IPS-15b (cell line): ENCODE results near the gene MED15.

Experiments
- H3K27me3 ChIP-seq: one replicate; pipeline ENCODE4 v1.6.1; 2013; ENCODE audit warnings: low read length; ENCODE audit not compliant: control insufficient read depth, insufficient read depth
- H3K36me3 ChIP-seq: one replicate; pipeline ENCODE4 v1.6.1; 2013; ENCODE audit warnings: low read length; ENCODE audit not compliant: control insufficient read depth, insufficient read depth
- H3K4me1 ChIP-seq: one replicate; pipeline ENCODE4 v1.6.1; 2013; ENCODE audit warnings: mild to moderate bottlenecking, low read length; ENCODE audit not compliant: control insufficient read depth, insufficient read depth
- H3K4me3 ChIP-seq: one replicate; pipeline ENCODE4 v1.5.1; 2013; ENCODE audit warnings: low read depth, low read length
- H3K9ac ChIP-seq: one replicate; pipeline ENCODE4 v1.6.1; 2013; ENCODE audit warnings: low read depth, mild to moderate bottlenecking, low read length
- H3K9me3 ChIP-seq: one replicate; pipeline ENCODE4 v1.6.1; 2013; ENCODE audit warnings: mild to moderate bottlenecking, low read length; ENCODE audit not compliant: control insufficient read depth, insufficient read depth

MED15 gene

GRCh38 chr22:20552443-20553401 is 45.3 kb downstream of the MED15 start:
- Histone ChIP-seq H3K27me3 (no peaks in the 10 kb centered on the region), H3K9ac (no peak overlapping the region), H3K9me3 (no peaks in the 10 kb centered on the region), H3K4me1 (peaks cover 14% of the 10 kb centered on the region), H3K4me3 (no peak overlapping the region), H3K36me3 (peaks cover 40% of the 10 kb centered on the region)

GRCh38 chr22:20553947-20554741 is 46.7 kb downstream of the MED15 start:
- peaks cover 47% of the 10 kb centered on the region for H3K36me3 ChIP-seq
- no peak overlapping the region for H3K4me3 ChIP-seq
- no peak overlapping the region for H3K9ac ChIP-seq
- peaks cover 14% of the 10 kb centered on the region for H3K4me1 ChIP-seq
- no peaks in the 10 kb centered on the region for H3K27me3 ChIP-seq
- H3K9me3 ChIP-seq = no peaks in the 10 kb centered on the region

- H3K4me1 ChIP-seq = peaks cover 12% of the 10 kb centered on the region
- H3K9me3 ChIP-seq = no peaks in the 10 kb centered on the region
- H3K36me3 ChIP-seq = peaks cover 47% of the 10 kb centered on the region
- H3K9ac ChIP-seq = no peak overlapping the region
- no peaks in the 10 kb centered on the region for H3K27me3 ChIP-seq
- H3K4me3 ChIP-seq = no peak overlapping the region
Measured at GRCh38 chr22:20554824-20555223, 47.4 kb downstream of the MED15 start.

GRCh38 chr22:20558534-20558933 is 51.1 kb downstream of the MED15 start:
- no peaks in the 10 kb centered on the region for H3K9me3 ChIP-seq
- H3K36me3 ChIP-seq = peaks cover 29% of the 10 kb centered on the region
- H3K9ac ChIP-seq = no peak overlapping the region
- H3K27me3 ChIP-seq = no peaks in the 10 kb centered on the region
- no peak overlapping the region for H3K4me3 ChIP-seq
- H3K4me1 ChIP-seq = no peaks in the 10 kb centered on the region

GRCh38 chr22:20559174-20559760 is 51.9 kb downstream of the MED15 start:
- H3K4me1 ChIP-seq = no peaks in the 10 kb centered on the region
- H3K36me3 ChIP-seq = peaks cover 25% of the 10 kb centered on the region
- H3K9me3 ChIP-seq = no peaks in the 10 kb centered on the region
- H3K4me3 ChIP-seq = no peak overlapping the region
- H3K27me3 ChIP-seq = no peaks in the 10 kb centered on the region
- H3K9ac ChIP-seq = no peak overlapping the region

- Histone ChIP-seq H3K4me1 (no peaks in the 10 kb centered on the region), H3K9me3 (no peaks in the 10 kb centered on the region), H3K4me3 (no peak overlapping the region), H3K27me3 (no peaks in the 10 kb centered on the region), H3K9ac (no peak overlapping the region), H3K36me3 (peaks cover 19% of the 10 kb centered on the region)
Measured at GRCh38 chr22:20560716-20561115, 53.3 kb downstream of the MED15 start.

GRCh38 chr22:20561882-20562281 is 54.5 kb downstream of the MED15 start:
- Histone ChIP-seq H3K4me1 (no peaks in the 10 kb centered on the region), H3K4me3 (no peak overlapping the region), H3K9me3 (no peaks in the 10 kb centered on the region), H3K36me3 (peaks cover 28% of the 10 kb centered on the region), H3K27me3 (no peaks in the 10 kb centered on the region), H3K9ac (no peak overlapping the region)

- H3K9me3 ChIP-seq = no peaks in the 10 kb centered on the region
- no peak overlapping the region for H3K4me3 ChIP-seq
- H3K36me3 ChIP-seq = peaks cover 33% of the 10 kb centered on the region
- no peaks in the 10 kb centered on the region for H3K27me3 ChIP-seq
- H3K9ac ChIP-seq = no peak overlapping the region
- H3K4me1 ChIP-seq = no peaks in the 10 kb centered on the region
Measured at GRCh38 chr22:20562607-20563465, 55.4 kb downstream of the MED15 start.

- H3K9ac ChIP-seq = no peak overlapping the region
- no peaks in the 10 kb centered on the region for H3K4me1 ChIP-seq
- peaks cover 38% of the 10 kb centered on the region for H3K36me3 ChIP-seq
- no peak overlapping the region for H3K4me3 ChIP-seq
- no peaks in the 10 kb centered on the region for H3K9me3 ChIP-seq
- no peaks in the 10 kb centered on the region for H3K27me3 ChIP-seq
Measured at GRCh38 chr22:20563466-20563906, 56.1 kb downstream of the MED15 start.

GRCh38 chr22:20563941-20564371 is 56.5 kb downstream of the MED15 start:
- Histone ChIP-seq H3K9ac (no peak overlapping the region), H3K9me3 (no peaks in the 10 kb centered on the region), H3K4me3 (no peak overlapping the region), H3K4me1 (no peaks in the 10 kb centered on the region), H3K36me3 (peaks cover 38% of the 10 kb centered on the region), H3K27me3 (no peaks in the 10 kb centered on the region)
